GM12872 (cell line): ENCODE measurements around the gene ADAT2.

ENCODE experiments used
- TF ChIP-seq, protein P1 (sequence below): IDR thresholded peaks from 3 replicates; pipeline ENCODE4 v1.5.1; 2011; ENCODE audit warnings: low read depth, mild to moderate bottlenecking, low read length, moderate library complexity; ENCODE audit not compliant: insufficient read depth

Gene ADAT2

DNA sequence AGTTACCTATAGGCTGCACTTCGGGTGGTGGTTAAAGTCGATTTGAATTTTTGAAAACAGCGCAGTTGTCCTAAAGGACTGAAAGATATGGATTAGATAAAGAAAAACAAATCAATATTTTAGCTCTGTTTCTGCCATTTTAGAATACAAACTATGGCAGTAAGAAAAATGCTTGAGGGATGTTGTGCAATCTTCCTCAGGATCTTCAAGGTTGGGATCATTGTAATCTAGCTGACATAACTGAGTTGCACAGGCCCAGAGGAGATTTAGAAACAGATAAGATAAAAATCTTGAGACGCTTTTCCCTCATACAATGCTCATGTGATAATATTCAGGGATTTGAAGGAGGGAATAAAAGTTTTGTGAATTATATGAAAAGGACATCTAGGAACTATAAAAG lies 1.0 kb upstream of the ADAT2 start:
- TF ChIP-seq, protein P1, sequence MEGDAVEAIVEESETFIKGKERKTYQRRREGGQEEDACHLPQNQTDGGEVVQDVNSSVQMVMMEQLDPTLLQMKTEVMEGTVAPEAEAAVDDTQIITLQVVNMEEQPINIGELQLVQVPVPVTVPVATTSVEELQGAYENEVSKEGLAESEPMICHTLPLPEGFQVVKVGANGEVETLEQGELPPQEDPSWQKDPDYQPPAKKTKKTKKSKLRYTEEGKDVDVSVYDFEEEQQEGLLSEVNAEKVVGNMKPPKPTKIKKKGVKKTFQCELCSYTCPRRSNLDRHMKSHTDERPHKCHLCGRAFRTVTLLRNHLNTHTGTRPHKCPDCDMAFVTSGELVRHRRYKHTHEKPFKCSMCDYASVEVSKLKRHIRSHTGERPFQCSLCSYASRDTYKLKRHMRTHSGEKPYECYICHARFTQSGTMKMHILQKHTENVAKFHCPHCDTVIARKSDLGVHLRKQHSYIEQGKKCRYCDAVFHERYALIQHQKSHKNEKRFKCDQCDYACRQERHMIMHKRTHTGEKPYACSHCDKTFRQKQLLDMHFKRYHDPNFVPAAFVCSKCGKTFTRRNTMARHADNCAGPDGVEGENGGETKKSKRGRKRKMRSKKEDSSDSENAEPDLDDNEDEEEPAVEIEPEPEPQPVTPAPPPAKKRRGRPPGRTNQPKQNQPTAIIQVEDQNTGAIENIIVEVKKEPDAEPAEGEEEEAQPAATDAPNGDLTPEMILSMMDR, result no peak

DNA sequence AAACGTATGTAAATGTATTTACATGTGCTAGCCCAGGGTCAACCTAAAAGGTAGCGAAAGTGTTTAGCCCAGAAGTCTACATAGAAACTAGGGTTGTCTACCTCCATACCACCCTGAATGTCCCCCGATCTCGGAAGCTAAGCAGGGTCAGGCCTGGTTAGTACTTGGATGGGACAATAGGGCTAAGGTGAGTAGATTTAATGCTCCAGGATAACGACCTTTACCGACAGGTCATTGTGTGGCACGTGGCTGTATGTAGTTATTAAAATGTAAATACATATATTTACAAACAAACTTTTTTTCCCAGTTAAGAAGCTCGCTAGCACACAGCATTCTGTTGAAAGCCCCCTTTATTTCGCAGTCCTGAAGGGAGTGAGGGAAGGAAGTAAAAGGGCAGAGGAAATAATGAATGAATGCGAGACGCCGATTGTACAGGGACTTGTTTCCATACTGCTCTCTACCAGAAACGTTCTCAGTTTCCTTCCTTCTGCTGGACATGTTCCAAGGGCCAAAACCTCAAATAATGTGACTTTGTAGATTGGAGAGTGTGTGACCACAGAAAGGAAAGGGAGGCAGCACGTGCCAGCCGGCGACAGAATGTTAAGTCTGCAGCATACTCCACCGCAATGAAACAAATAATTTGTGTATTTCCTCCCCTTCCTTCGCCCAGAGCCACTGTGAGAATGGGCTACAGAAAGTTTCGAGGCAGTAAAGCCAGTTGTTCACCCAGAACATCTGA lies 612 bp downstream of the ADAT2 start:
- TF ChIP-seq, protein P1, result no peak

DNA sequence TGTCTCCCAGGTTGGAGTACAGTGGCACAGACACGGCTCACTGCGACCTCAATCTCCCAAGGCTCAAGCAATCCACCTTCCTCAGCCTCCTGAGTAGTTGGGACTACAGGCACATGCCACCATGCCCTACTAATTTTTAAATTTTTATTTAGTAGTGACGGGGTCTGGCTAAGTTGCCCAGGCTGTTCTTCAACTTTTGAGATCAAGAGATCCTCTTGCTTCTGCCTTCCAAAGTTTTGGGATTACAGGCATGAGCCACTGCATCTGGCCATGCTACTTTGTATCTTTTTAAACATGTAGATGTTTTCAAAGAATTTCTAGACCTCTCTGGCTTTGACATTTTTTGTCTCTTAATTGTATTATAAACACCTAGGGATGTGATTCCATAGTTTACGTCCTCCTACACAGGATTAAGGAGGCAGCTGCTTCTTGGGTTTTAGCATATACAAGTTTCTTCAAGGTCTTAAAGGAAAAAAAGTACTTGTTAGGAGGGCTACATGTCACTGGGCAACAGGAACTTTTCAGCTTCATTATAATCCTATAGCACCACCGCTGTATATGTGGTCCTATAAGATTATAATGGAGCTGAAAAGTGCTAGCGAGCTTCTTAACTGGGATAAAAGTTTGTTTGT lies 1.3 kb downstream of the ADAT2 start:
- TF ChIP-seq, protein P1, result no peak

DNA sequence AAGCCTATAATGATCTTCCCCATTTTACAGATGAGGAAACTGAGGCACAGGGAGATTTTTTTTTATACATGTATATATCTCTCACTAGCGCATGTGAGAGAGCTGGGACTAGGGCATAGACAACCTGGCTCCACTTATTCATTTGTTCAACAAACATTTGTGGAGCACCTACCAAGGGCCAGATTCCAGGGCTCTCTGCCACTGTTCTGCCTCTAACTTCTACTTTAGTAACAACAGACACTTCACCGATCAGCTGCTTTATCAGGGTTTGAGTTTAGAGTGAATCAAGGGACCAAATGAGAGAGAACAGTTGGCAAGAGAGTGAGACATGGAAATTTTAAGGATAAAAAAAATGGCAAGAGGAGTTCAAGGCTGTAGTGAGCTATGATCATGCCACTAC lies 7.4 kb downstream of the ADAT2 start:
- TF ChIP-seq, protein P1, result no peak

DNA sequence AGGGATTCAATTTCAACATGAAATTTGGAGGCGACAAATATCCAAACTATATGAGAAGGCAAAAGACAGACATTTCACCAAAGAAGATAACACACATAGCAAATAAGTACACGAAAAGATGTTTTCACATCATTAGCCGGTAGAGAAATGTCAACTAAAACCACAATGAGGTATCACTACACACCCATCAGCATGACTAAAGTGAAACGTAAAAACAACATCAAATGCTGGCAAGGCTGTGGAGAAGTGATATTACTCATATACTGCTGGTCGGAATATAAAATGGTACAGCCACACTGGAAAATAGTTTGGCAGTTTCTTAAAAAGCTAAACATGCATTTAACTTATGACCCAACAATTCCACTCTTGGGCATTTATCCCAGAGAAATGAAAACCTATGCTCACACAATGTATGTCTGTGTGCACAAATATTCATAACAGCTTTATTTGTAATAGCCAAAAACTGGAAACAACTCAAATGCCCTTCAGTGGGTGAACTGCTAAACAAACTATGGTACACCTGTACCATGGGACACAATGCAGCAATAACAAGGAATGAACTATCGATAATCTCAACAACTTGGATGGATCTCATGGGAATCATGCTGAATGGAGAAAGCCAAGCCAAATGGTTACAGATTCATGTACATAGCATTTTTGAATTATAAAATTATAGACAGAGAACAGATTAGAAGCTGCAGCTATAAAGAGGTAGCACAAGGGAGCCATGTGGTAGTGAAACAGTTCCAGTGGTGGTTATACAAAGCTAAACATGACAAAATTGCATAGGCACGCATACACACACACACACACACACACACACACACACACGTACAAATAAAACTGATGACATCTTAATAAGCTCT lies 8.6 kb downstream of the ADAT2 start:
- TF ChIP-seq, protein P1, result no peak

DNA sequence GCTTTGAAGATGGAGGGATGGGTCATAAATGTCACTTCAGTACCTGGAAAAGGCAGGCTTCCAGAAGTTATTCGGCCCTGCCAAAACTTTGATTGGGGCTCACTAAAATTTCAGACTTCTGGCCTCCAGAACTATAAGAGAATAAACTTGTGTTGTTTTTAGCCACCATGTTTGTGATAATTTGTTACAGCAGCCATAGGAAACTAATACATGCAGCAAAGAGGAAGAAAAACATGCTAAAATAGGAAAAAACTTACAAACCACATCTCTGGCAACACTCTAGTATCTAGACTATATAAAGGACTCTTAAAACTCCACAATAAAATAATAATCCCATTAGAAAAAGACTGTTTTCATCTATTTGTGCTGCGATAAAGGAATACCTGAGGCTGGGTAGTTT lies 9.5 kb downstream of the ADAT2 start:
- TF ChIP-seq, protein P1, result no peak

DNA sequence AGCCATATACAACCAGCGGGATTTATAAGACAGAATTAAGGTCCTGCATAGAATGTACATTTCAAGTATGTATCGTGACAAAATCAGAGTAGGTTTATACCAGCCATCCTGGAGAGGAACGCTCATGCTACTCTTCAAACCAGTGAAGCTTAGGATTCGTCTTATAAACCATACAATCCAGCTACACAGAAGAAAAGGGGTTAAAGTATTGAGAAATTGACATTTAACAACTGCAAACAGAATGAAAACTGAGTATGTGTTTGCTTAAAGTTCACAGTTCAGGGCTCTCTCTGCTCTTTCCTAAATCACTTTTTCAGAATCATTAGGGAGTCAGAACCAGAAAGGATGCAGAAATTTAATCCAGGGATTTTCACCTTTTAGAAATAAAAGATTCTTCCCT lies 17.9 kb downstream of the ADAT2 start:
- TF ChIP-seq, protein P1, result no peak
